Measurements from ENCODE around the gene COQ10A.

GRCh38 chr12:56304872-56305590, 38.3 kb downstream of the COQ10A start:
- TF ChIP-seq POLR2AphosphoS5 (IDR thresholded peaks at IDR 0.05; ENCODE audit: borderline replicate concordance, low read depth, low read length): no peak
- no peak for TF ChIP-seq EZH2 (IDR thresholded peaks at IDR 0.05)
- TF ChIP-seq FOXP2 (optimal IDR thresholded peaks at IDR 0.05; ENCODE audit: control extremely low read depth, extremely low read length, insufficient read depth): no peak

Data from SK-N-MC (cell line).